Tibial artery (tissue), 4 donors: Measurements from ENCODE around the gene TNS3.

Source experiments
- DNase-seq, 2 donors: peaks; one replicate each; pipeline ENCODE4 v3.0.0-alpha.2; 2019
- H3K27ac ChIP-seq, 2 donors: fragments of 200-600 bp; sonication (generic) in 1 of 2; 1 replicate in 1 of 2; 2 replicates in 1 of 2; pipeline ENCODE4 v1.5.1; 2018 to 2019; ENCODE audit warnings: mild to moderate bottlenecking in 1 of 2
- H3K27me3 ChIP-seq, 2 donors: fragments of 200-600 bp; sonication (generic) in 1 of 2; one replicate each; pipeline versions ENCODE4 v1.5.1 to v1.6.0; 2016 to 2019
- H3K36me3 ChIP-seq, 3 donors: fragments of 200-600 bp; sonication (generic) in 2 of 3; one replicate each; pipeline ENCODE4 v1.5.1; 2016 to 2019; ENCODE audit warnings: mild to moderate bottlenecking in 2 of 3
- H3K4me1 ChIP-seq, 4 donors: fragments of 200-600 bp; sonication (generic) in 2 of 4; 1 replicate in 3 of 4; 2 replicates in 1 of 4; pipeline ENCODE4 v1.5.1; 2016 to 2019
- H3K4me3 ChIP-seq, 2 donors: fragments of 200-600 bp; sonication (generic) in 1 of 2; 1 replicate in 1 of 2; 2 replicates in 1 of 2; pipeline ENCODE4 v1.5.1; 2018 to 2019; ENCODE audit warnings: mild to moderate bottlenecking in 2 of 2
- H3K9me3 ChIP-seq, 3 donors: fragments of 200-600 bp; sonication (generic) in 1 of 3; one replicate each; pipeline ENCODE4 v1.5.1; 2016 to 2019
- CTCF ChIP-seq, 2 experiments: fragments of 200-600 bp in 1 of 2; fragments of 450-650 bp in 1 of 2; IDR thresholded peaks; one replicate each; pipeline ENCODE4 v1.5.1; 2017 to 2019; ENCODE audit warnings: antibody characterized with exemption in 2 of 2, mild to moderate bottlenecking in 1 of 2, moderate library complexity in 1 of 2
- intact Hi-C: fragments of 100-400 bp; cut with DNase I; formaldehyde crosslinking; loops from one replicate; pipeline ENCODE4 v1.15.0; 2023; ENCODE audit warnings: low total_unique reads

Gene TNS3

GRCh38 chr7:47277321-47277781 is 304.6 kb downstream of the TNS3 start:
- Histone ChIP-seq H3K9me3 (no peaks in the 10 kb centered on the region), H3K4me3 (no peak overlapping the region), H3K27me3 (no peaks in the 10 kb centered on the region), H3K36me3 (peaks cover 58 to 77% (median 67%) of the 10 kb centered on the region in 3 donors), H3K4me1 (no peaks in the 10 kb centered on the region), H3K27ac (no peak overlapping the region)
- no peak for DNase-seq
- intact Hi-C loops, result no loop called here
- TF ChIP-seq CTCF (IDR thresholded peaks at IDR 0.05), result no peak

GRCh38 chr7:47273974-47274766 is 307.7 kb downstream of the TNS3 start:
- peaks cover 37 to 47% (median 43%) of the 10 kb centered on the region in 3 donors for H3K36me3 ChIP-seq
- no peak overlapping the region for H3K4me3 ChIP-seq
- H3K4me1 ChIP-seq, result no peaks in the 10 kb centered on the region
- no peaks in the 10 kb centered on the region for H3K27me3 ChIP-seq
- no peaks in the 10 kb centered on the region for H3K9me3 ChIP-seq
- no peak for TF ChIP-seq CTCF (IDR thresholded peaks at IDR 0.05)
- intact Hi-C loops, result no loop called here
- DNase-seq, result no peak
- H3K27ac ChIP-seq, result no peak overlapping the region

GRCh38 chr7:47273088-47273487 is 308.8 kb downstream of the TNS3 start:
- no peaks in the 10 kb centered on the region for H3K27me3 ChIP-seq
- no peak overlapping the region for H3K27ac ChIP-seq
- DNase-seq, result no peak
- no peaks in the 10 kb centered on the region for H3K4me1 ChIP-seq
- H3K9me3 ChIP-seq, result peaks cover 0 to 2% (median 1%) of the 10 kb centered on the region in 3 donors
- intact Hi-C loops, result no loop called here
- no peak overlapping the region for H3K4me3 ChIP-seq
- no peak for TF ChIP-seq CTCF (IDR thresholded peaks at IDR 0.05)
- H3K36me3 ChIP-seq, result peaks cover 28 to 36% (median 33%) of the 10 kb centered on the region in 3 donors

- no peak for DNase-seq
- Histone ChIP-seq H3K27me3 (no peaks in the 10 kb centered on the region), H3K36me3 (peaks cover 16 to 22% (median 20%) of the 10 kb centered on the region in 3 donors), H3K4me1 (peaks cover 0 to 3% (median under 1%) of the 10 kb centered on the region in 4 donors), H3K4me3 (no peak overlapping the region), H3K27ac (no peak overlapping the region), H3K9me3 (peaks cover 0 to 5% (median 3%) of the 10 kb centered on the region in 3 donors)
- no peak for TF ChIP-seq CTCF (IDR thresholded peaks at IDR 0.05)
- intact Hi-C loops, result no loop called here
Measured at GRCh38 chr7:47271749-47272148, 310.2 kb downstream of the TNS3 start.

- no peak overlapping the region for H3K4me3 ChIP-seq
- H3K27ac ChIP-seq, result no peak overlapping the region
- TF ChIP-seq CTCF (IDR thresholded peaks at IDR 0.05), result no peak
- peaks cover 0 to 18% (median 8%) of the 10 kb centered on the region in 4 donors for H3K4me1 ChIP-seq
- intact Hi-C loops, result loop anchor here (5.0 kb wide), 2 partner anchors 168 to 558 kb away; no protein-coding TSS in a partner anchor
- H3K9me3 ChIP-seq, result peaks cover 0 to 5% (median 3%) of the 10 kb centered on the region in 3 donors
- no peak for DNase-seq
- no peaks in the 10 kb centered on the region for H3K36me3 ChIP-seq
- H3K27me3 ChIP-seq, result no peaks in the 10 kb centered on the region
Measured at GRCh38 chr7:47268851-47269836, 312.8 kb downstream of the TNS3 start.
